Measurements from ENCODE around the gene KRTAP5-7.

DNA sequence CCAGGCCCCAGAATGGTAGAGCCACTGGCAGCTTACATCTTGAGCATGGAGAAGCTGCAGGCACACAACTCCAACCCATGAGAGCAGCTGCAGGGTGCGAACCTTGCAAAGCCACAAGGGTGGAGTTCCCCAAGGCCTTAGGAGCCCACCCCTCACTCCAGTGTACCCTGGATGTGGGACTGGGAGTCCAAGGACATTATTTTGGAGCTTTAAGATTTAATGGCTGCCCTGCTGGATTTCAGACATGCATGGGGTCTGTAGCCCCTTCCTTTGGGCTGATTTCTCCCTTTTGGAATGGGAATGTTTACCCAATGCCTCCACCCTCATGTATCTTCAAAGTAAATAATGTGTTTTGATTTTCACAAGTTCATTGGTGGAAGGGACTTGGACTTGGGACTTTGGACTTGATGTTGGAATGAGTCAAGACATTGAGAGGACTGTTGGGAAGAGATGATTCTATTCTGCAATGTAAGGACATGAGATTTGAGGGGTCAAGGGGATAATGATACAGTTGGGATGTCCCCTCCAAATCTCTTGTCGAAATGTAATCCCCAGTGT, 1.1 kb upstream of the KRTAP5-7 start:
- TF ChIP-seq POLR2AphosphoS5 (IDR thresholded peaks at IDR 0.05) (no peak), EP300 (conservative IDR thresholded peaks at IDR 0.05; ENCODE audit: poor library complexity, severe bottlenecking) (no peak), CTCF (IDR thresholded peaks at IDR 0.05; ENCODE audit: poor library complexity, severe bottlenecking) (no peak), EZH2 (IDR thresholded peaks at IDR 0.05; ENCODE audit: borderline replicate concordance, insufficient read depth, low read length, poor library complexity, severe bottlenecking) (no peak), TAF1 (IDR thresholded peaks at IDR 0.05; ENCODE audit: low read depth) (no peak), REST (IDR thresholded peaks at IDR 0.05; ENCODE audit: borderline replicate concordance) (no peak)

Measured in neural cell (in vitro differentiated cells).